Putamen (tissue), 1 donor: Measurements from ENCODE around the gene VLDLR.

ENCODE experiments used
- DNase-seq: peaks from one replicate; pipeline ENCODE4 v3.0.0-alpha.2; 2016; ENCODE audit warnings: low spot score

Gene VLDLR

DNA sequence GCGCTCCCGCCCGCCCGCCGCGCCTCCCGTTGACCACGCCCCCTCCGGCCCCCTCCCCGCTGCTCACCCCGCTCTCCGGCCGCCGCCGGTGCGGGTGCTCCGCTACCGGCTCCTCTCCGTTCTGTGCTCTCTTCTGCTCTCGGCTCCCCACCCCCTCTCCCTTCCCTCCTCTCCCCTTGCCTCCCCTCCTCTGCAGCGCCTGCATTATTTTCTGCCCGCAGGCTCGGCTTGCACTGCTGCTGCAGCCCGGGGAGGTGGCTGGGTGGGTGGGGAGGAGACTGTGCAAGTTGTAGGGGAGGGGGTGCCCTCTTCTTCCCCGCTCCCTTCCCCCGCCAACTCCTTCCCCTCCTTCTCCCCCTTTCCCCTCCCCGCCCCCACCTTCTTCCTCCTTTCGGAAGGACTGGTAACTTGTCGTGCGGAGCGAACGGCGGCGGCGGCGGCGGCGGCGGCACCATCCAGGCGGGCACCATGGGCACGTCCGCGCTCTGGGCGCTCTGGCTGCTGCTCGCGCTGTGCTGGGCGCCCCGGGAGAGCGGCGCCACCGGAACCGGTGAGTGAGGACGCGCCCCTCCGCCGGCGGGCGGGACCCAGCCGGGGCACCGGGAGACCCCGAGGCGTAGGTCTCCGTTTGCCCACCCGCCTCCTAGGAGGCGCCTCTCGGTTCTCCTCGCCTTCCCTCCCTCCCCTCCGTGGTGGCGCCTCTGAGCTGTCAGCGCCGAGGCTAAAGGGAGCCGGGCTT, at the start of gene VLDLR:
TSS of gene VLDLR (plus strand) at position 66 of the 739 bp plus-strand sequence. CDS start at position 469, 403 bp downstream.
- peak; percentile 64 for DNase-seq

DNA sequence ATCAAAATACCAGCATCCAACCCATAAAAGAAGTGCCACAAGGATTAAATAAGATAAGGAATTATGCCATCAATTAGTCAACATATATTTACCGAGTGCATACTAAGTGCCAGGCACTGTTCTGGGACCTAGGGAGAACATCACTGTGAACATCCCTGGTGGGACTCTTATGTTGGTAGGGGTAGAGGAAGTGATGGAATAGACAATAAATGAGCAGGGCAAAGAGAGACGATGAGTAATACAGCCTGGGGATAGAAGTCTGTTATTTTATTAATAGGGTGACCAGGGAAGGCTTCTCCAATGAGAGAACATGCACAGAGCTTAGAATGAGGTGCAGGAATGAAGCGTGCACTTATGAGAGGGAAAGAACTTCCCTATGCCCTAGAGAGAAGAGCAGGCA, 47.4 kb upstream of the VLDLR start:
- DNase-seq: no peak

DNA sequence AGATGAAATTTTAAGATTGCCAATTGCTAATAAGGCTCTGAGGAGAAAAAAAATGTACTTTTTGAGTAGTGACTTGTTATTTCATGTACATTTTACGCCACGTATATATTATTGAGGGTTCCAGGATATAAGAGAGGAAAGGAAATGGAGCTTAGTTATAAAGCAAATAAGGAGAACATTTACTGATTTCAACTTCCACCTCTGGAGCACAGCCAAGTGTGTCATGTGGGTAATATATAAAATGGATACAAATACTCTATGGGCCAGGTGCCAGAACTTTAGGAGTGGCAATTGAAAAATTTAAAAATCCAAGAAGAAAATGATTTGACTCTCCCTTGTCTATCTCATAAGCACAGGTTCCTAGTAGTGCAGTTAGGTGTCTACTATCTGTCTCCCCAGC, 45.0 kb upstream of the VLDLR start:
- DNase-seq: no peak

- no peak for DNase-seq
Observed at GRCh38 chr9:2583308-2584013, 38.1 kb upstream of the VLDLR start.

DNA sequence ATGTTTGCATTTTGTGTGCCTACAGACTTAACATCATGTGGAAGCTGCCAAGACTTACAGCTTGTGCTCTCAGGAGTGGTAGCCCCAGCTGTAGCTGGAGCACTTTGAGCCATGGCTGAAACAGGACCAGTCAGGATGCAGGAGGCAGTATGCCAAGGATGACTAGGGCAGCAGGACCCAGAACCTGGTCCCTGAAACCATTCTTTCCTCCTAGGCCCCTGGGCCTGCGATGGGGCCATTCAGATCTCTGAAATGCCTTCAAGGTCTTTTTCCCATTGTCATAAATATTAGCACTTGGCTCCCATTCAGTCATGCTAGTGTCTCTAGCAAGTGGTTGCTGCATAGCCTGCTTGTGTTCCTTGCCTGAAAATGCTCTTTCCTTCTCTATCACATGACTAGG, 29.6 kb upstream of the VLDLR start:
- no peak for DNase-seq

DNA sequence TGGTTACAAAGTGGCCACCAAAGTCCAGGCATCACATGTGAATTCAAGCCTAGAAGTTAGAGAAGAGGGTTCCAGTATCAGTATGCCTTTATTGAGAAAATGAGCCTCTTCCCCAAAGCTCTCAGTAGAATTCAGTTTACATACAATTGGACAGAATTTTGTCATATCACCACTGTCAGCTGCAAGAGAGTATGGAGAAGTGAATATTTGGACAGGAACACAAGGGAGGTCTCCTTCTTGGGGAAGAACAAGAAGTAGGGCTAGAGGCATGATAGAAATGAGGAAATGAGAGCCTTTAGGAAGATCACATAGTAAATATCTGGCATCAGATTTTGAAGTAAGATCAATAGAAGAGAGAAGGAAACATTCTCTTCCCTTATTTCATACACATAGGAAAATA, 27.8 kb upstream of the VLDLR start:
- DNase-seq: no peak

GRCh38 chr9:2595973-2596372, 25.6 kb upstream of the VLDLR start:
- no peak for DNase-seq

DNA sequence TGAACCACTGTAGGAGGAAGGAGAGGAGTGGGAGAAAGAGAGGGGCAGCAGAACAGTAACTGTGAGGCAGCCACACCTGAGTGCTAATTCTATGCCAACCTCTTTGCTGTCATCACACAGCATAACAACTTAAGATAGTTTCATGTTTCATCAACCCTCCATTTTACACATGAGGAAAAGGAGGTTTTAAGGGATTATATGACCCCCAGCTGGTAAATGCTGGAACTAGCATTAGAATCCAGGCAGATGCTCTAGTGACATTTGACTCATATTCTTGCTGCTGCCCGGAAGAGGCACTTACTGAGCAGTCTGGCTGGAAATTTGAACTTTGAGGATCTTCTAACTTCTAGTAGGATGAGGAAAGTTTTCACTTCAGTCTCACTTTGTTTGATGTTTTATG, 24.1 kb upstream of the VLDLR start:
- DNase-seq: no peak

DNA sequence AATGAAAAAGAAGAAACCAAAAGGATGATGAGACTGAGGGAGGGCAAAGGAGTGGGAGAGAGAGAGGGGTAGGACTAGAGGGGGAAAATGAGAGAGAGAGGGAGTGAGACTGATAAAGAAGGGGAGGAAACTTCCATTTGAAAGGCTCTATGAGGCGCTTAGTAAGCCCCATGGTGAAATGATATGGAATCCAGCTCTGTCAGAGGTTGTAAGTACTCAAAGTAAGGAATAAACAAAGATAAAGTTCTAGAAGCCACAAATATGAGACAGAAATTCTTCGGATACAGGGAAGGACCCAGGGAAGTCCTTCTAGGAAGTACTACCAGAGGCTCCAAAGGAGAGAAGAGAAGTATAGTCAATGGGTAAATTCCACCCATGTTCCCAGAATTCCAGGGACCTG, 21.7 kb upstream of the VLDLR start:
- no peak for DNase-seq

DNA sequence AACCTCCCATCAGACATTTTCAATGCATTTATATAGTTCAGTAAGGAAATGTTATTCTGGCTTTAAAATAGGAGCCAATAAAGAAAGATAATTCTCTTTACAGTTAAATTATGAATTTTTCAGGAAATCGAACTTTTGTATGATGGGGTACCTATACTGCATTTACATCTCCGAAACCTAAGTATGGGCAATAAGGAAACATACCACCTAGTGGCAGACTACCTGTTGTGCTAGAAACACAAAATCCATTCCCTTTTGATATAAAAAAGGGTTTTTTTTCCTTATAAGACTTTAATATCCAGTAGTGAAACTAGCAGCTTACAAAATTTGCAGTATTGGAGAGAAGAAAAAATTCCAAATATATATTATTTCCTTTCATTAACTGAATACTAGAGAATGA, 21.3 kb upstream of the VLDLR start:
- DNase-seq: no peak

DNA sequence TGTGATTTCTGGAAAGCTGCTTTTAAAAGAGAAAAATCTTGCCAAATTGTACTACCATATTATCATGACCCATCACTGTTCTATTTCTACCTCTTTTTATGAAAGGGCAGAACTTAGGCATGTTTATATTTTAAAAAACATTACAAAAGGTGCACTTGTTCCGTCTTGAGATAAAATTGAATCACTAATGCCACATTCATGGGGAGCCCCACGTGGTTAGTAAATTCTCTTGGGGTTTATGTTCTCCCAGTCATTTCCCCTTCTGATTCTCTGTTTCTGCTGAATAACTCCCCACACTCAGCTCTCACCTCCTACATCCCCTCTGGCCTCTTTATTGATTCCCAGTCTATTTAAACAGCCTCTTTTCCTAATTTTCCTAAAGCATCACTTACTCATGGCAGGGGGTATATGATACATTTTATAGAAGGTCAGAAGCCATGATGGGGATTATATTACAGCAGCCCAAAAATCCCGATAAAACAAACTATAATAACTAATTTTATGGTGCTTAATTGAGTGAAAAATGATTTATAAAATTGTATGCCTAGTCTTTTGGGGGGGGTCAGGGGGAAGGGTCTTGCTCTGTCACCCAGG, 19.7 kb upstream of the VLDLR start:
- DNase-seq: no peak

- no peak for DNase-seq
Observed at GRCh38 chr9:2602704-2603116, 18.9 kb upstream of the VLDLR start.

GRCh38 chr9:2603621-2604020, 18.0 kb upstream of the VLDLR start:
- DNase-seq: no peak

DNA sequence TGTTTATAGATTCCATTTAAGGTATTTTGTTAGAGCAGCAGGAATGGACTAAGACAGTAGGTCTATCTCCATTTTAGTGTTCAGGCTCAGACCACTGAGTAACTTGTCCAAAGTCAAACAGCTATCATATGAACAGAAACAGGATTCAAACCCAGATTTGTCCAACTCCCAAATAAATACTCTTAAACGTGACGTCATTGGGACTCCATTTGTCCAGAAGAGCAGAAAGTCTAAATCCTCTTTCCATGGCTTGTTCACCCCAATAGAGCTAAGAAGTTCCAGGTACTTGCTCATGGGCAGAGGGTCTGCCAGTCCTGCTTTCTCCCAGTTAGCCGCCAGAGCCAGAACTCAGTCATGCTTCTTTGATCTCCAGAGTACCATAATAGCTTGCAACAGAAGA, 16.3 kb upstream of the VLDLR start:
- DNase-seq: no peak

GRCh38 chr9:2608276-2608675, 13.3 kb upstream of the VLDLR start:
- DNase-seq: no peak

DNA sequence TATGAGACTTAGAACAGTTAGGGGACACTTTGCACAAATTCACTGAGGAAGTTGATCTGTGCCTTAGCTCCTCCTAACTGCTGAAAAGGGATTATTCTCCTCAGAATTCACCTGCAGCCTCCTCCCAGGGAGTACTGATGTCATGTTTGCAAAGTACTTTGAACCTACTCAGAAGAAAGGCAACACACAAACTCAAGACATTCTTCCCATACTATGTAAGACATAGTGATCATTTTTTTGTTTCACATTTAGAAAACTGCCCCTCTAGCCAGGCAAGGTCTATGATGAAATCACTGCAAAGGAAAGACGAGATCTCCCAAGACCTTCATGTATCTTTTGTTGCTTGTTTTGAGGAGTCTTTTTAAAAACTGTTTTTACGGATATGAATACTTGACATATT, 10.6 kb upstream of the VLDLR start:
- no peak for DNase-seq

DNA sequence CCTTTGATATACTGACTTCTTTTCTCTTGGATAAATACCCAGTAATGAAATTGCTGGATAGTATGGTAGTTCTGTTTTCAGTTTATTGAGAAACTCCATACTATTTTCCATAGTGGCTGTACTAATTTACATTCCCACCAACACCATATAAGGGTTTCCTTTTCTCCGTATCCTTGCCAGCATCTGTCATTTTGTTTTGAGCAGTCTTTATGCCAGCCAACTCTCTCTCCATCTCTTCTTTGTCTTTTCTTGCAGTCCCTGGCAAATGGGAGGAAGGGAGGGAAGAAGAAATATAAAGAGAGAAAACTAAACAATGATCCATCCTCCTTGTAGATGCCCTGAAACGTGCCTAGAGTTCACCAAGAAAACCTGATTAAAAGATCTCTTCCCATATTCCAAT, 9.6 kb upstream of the VLDLR start:
- no peak for DNase-seq

GRCh38 chr9:2613730-2614271, 7.8 kb upstream of the VLDLR start:
- DNase-seq: no peak

GRCh38 chr9:2615497-2615896, 6.1 kb upstream of the VLDLR start:
- no peak for DNase-seq

DNA sequence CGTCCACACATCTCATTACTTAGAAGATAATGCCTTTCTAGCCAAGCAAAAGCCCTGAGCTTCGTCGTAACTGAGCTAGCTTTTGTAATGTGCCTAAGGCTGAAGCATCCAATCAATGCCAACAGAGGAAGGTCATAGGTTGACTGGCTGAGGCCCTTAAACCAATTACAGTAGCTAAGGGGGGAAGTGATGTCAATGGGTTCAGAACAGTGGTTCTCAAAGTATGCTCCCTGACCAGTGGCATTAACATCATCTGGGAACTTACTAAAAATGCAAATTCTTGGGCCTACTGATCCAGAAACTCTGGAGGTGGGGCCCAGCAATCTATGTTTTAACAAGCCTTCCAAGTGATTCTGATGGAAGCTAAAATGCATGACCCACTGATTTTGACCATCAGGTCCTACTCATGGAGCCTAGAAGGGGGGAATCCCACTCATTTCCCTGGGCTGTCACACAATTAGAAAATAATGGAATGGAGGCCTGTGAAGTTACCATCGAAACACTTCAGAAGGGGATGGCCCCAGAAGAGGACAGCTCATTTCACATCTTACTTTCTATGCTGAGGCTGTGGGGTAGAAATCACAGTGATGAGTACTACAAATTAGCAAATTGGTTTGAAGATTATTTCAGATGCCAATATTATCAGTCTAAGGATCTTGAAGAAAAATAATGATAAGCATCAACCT, 4.8 kb upstream of the VLDLR start:
- DNase-seq: no peak

GRCh38 chr9:2618289-2618688, 3.3 kb upstream of the VLDLR start:
- DNase-seq: no peak

DNA sequence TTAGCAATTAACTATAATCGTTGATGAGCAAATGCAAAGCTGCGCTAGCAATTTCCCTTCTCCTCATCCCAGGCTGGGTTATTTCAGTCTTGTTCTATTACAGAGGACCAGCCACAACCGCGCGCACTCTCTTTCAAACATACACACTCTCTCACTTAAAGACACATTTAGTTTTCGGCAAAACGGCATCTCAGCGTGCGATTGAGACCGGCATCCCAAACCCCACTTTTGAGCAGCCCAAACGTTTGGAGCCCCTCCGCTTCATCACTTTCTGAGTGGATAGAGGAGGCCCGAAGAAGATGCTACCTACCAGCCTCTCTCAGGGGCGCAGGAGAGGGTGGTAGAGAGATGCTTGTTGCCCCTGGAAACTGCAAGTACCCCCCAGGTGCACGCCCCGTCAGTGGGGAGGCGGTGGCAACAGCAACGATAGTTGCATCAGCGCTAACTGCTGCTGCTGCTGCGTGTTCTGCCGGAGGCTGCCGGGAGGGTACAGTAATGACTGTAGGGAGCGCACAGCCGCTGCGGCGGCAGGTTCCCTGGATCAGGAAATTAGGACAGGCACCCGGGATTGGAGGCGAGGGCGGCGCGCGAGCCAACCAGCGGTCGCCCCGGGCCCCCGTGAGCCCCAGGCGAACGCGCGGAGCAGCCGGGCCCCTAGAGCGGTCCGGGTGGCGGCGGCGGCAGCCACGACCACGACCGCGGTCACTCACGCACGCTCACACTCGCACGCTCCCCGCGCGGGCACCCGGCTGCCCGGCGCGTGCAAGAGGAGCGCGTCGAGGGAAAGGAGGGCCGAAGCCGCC, 467 bp upstream of the VLDLR start:
- peak; percentile 83 for DNase-seq
